ENCODE measurements around the gene MBD2. TPM values are rescaled to one million over a fixed set of nuclear protein-coding genes. Genes with fewer than 3 reads are reported as not detected.

Gene MBD2
- total RNA-seq, 1 experiment from 2014 or later, result 23.2 TPM

- Mint-ChIP-seq H3K4me1 (ENCODE audit: low read depth, unreplicated experiment) (no peaks in the 10 kb centered on the region), H3K4me3 (ENCODE audit: unreplicated experiment) (no peak overlapping the region), H3K27me3 (ENCODE audit: insufficient read depth, unreplicated experiment) (no peaks in the 10 kb centered on the region), H3K36me3 (ENCODE audit: insufficient read depth, unreplicated experiment) (peaks cover 18% of the 10 kb centered on the region), H3K27ac (ENCODE audit: unreplicated experiment) (no peak overlapping the region), H3K9me3 (ENCODE audit: unreplicated experiment) (no peaks in the 10 kb centered on the region)
- DNase-seq, result no peak
- H3K4me1 ChIP-seq, result no peaks in the 10 kb centered on the region
- intact Hi-C loops (cut with micrococcal nuclease; ENCODE audit: unreplicated experiment), result no loop called here
- no peak for TF ChIP-seq CTCF (IDR thresholded peaks at IDR 0.05; ENCODE audit: insufficient read depth in 1 of 2, low read depth in 1 of 2, low read length in 1 of 2, severe bottlenecking in 1 of 2, unreplicated experiment in 1 of 2)
- no peaks in the 10 kb centered on the region for H3K27me3 ChIP-seq (replicated peaks; ENCODE audit: control insufficient read depth, insufficient read depth, low read length)
- no TSS peak for BruUV-seq (replicated peaks)
- H3K4me3 ChIP-seq (ENCODE audit: low read depth, low read length), result no peak overlapping the region
- no peaks in the 10 kb centered on the region for H3K36me3 ChIP-seq (ENCODE audit: control insufficient read depth, insufficient read depth, low read length)
- ChIA-PET CTCF (no interaction called here), POLR2A (no interaction called here)
- H3K9me3 ChIP-seq, result no peaks in the 10 kb centered on the region
Observed at GRCh38 chr18:54151376-54151775, 73.1 kb downstream of the MBD2 start.

- Histone ChIP-seq H3K27me3 (replicated peaks; ENCODE audit: control insufficient read depth, insufficient read depth, low read length) (no peaks in the 10 kb centered on the region), H3K9me3 (no peaks in the 10 kb centered on the region), H3K36me3 (ENCODE audit: control insufficient read depth, insufficient read depth, low read length) (no peaks in the 10 kb centered on the region), H3K4me3 (ENCODE audit: low read depth, low read length) (no peak overlapping the region), H3K4me1 (no peaks in the 10 kb centered on the region)
- Mint-ChIP-seq H3K4me3 (ENCODE audit: unreplicated experiment) (no peak overlapping the region), H3K27me3 (ENCODE audit: insufficient read depth, unreplicated experiment) (no peaks in the 10 kb centered on the region), H3K4me1 (ENCODE audit: low read depth, unreplicated experiment) (no peaks in the 10 kb centered on the region), H3K36me3 (ENCODE audit: insufficient read depth, unreplicated experiment) (peaks cover 18% of the 10 kb centered on the region), H3K27ac (ENCODE audit: unreplicated experiment) (no peak overlapping the region), H3K9me3 (ENCODE audit: unreplicated experiment) (no peaks in the 10 kb centered on the region)
- POLR2A ChIA-PET, result no interaction called here
- intact Hi-C loops (cut with micrococcal nuclease; ENCODE audit: unreplicated experiment), result no loop called here
- TF ChIP-seq CTCF (IDR thresholded peaks at IDR 0.05; ENCODE audit: insufficient read depth in 1 of 2, low read depth in 1 of 2, low read length in 1 of 2, severe bottlenecking in 1 of 2, unreplicated experiment in 1 of 2), result no peak
- BruUV-seq (replicated peaks), result no TSS peak
- CTCF ChIA-PET, result no interaction called here
- no peak for DNase-seq
Observed at GRCh38 chr18:54150226-54150625, 74.2 kb downstream of the MBD2 start.

GRCh38 chr18:54149078-54149697, 75.3 kb downstream of the MBD2 start:
- no peaks in the 10 kb centered on the region for H3K36me3 ChIP-seq (ENCODE audit: control insufficient read depth, insufficient read depth, low read length)
- H3K27me3 ChIP-seq (replicated peaks; ENCODE audit: control insufficient read depth, insufficient read depth, low read length), result no peaks in the 10 kb centered on the region
- Mint-ChIP-seq H3K36me3 (ENCODE audit: insufficient read depth, unreplicated experiment) (peaks cover 18% of the 10 kb centered on the region), H3K9me3 (ENCODE audit: unreplicated experiment) (no peaks in the 10 kb centered on the region), H3K4me3 (ENCODE audit: unreplicated experiment) (no peak overlapping the region), H3K27me3 (ENCODE audit: insufficient read depth, unreplicated experiment) (no peaks in the 10 kb centered on the region), H3K27ac (ENCODE audit: unreplicated experiment) (no peak overlapping the region), H3K4me1 (ENCODE audit: low read depth, unreplicated experiment) (no peaks in the 10 kb centered on the region)
- no peaks in the 10 kb centered on the region for H3K4me1 ChIP-seq
- no TSS peak for BruUV-seq (replicated peaks)
- no peak overlapping the region for H3K4me3 ChIP-seq (ENCODE audit: low read depth, low read length)
- no peak for DNase-seq
- CTCF ChIA-PET, result no interaction called here
- intact Hi-C loops (cut with micrococcal nuclease; ENCODE audit: unreplicated experiment), result no loop called here
- POLR2A ChIA-PET, result no interaction called here
- no peak for TF ChIP-seq CTCF (IDR thresholded peaks at IDR 0.05; ENCODE audit: insufficient read depth in 1 of 2, low read depth in 1 of 2, low read length in 1 of 2, severe bottlenecking in 1 of 2, unreplicated experiment in 1 of 2)
- no peaks in the 10 kb centered on the region for H3K9me3 ChIP-seq

Data from Caco-2 (cell line).